ENCODE measurements around the gene NPY1R.

Gene NPY1R

DNA sequence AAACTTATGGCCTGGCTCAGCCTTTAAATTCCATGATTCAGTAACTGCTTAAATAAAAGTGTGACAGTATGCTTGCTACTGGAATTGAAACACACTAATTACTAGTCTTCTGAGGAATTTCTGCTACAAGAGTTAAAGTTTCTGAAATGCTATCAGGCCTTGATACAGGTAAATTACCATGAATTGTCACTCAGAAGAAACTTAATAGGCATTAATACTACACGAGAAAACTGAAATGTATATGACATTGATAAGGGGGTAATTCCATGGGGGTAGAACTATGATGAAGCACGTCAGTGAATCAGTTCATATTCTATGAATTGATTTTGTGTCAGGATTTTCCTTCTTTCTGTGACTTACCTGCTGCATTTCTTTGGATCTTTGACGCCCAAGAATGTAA is 3.0 kb upstream of the NPY1R start:
- H3K27ac ChIP-seq (ENCODE audit: low read depth, low read length): no peak overlapping the region
- H3K27me3 ChIP-seq (ENCODE audit: insufficient read depth, low read length): peaks cover 36% of the 10 kb centered on the region
- H3K9me3 ChIP-seq (ENCODE audit: insufficient read depth, low read depth, low read length): peaks cover 6% of the 10 kb centered on the region; the same call in 1 of the 2 replicates
- H3K4me1 ChIP-seq (ENCODE audit: insufficient read depth, low read length): no peaks in the 10 kb centered on the region
- no peak overlapping the region for H3K4me3 ChIP-seq (ENCODE audit: low read length)
- H3K36me3 ChIP-seq (ENCODE audit: insufficient read depth, low read length): no peaks in the 10 kb centered on the region
- no peak overlapping the region for H3K9ac ChIP-seq (ENCODE audit: low read depth, low read length)
- WGBS: 97% methylated on average over 3 of the region's 3 CpGs

DNA sequence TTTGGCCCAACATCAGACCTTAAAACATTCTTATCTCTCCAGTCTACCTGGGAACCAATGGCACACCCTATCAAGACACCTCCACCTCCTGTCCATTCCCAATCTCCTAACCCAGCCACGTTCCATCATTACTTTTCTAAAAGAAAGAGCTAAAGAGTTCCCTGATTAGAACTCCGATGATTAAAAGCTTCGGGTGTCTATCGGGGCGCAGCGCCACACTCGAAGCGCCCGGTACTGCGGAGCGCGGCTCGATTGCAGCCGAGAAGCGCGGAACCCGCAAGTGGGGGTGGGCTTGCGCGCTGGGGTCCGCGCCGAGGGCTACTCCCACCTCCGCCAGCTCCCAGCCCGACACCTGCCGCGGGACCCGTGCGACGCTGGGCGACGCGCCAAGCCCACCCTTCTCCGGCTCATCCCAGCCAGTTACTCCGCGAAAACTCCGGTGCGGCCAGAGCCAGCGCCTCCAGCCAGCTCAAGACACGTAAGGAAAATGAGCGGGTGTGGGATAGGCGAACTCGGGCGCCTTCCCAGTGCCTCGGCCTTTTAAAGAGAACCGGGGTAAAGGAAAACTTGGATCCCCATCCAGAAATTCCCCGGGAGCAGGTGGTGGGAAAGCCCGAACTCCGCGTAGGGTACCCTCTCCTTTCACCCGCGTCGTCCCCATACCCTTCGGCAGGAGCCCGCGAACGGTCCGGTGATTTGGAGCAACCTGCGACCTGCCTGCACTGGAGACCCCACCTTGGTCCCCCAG is 593 bp downstream of the NPY1R start:
- no peaks in the 10 kb centered on the region for H3K36me3 ChIP-seq (ENCODE audit: insufficient read depth, low read length)
- H3K27me3 ChIP-seq (ENCODE audit: insufficient read depth, low read length): peaks cover 25% of the 10 kb centered on the region
- peaks cover 6% of the 10 kb centered on the region; the same call in 1 of the 2 replicates for H3K9me3 ChIP-seq (ENCODE audit: insufficient read depth, low read depth, low read length)
- H3K9ac ChIP-seq (ENCODE audit: low read depth, low read length): peak overlapping the region; percentile 79
- 2% methylated on average over 58 of the region's 58 CpGs for WGBS
- peak overlapping the region; percentile 68 for H3K4me3 ChIP-seq (ENCODE audit: low read length)
- no peak overlapping the region for H3K27ac ChIP-seq (ENCODE audit: low read depth, low read length)
- no peaks in the 10 kb centered on the region for H3K4me1 ChIP-seq (ENCODE audit: insufficient read depth, low read length)

DNA sequence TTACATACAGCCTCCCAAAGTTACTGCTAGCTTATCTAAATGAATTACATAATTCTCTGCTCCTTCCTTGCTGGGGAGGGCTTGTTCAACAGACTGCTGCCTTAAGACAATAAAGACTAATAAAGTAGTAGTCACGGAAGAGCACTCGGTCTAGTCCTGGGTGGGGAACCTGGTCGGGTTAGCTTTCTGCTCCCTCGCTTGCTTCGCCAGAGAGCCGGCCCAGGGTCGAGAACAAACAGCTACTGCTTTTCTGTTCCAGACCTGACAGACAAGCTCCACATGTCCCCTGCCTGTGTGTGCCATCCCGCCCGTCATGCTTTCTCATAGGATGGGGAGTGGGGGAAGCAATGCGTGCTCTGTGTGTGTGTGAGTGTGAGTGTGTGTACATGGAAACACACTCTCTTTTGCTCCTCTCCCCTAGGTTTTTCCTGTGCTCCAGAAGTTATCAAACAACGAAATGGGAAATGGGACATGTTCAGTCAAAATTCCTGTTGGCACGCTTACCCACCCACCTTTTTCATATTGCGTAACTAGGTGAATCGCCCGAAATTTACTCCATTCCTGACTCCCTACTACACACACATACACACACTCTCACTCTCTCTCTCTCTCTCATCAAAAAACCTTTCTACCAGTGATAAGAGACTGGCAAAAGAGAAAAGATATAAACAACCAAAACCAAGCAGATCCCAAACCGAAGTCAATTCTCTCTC is 1.3 kb downstream of the NPY1R start:
- Histone ChIP-seq H3K9me3 (ENCODE audit: insufficient read depth, low read depth, low read length) (peaks cover 6% of the 10 kb centered on the region; the same call in 1 of the 2 replicates), H3K4me1 (ENCODE audit: insufficient read depth, low read length) (no peaks in the 10 kb centered on the region), H3K9ac (ENCODE audit: low read depth, low read length) (no peak overlapping the region), H3K27me3 (ENCODE audit: insufficient read depth, low read length) (peaks cover 25% of the 10 kb centered on the region), H3K27ac (ENCODE audit: low read depth, low read length) (no peak overlapping the region), H3K4me3 (ENCODE audit: low read length) (peak overlapping the region; percentile 68), H3K36me3 (ENCODE audit: insufficient read depth, low read length) (no peaks in the 10 kb centered on the region)
- 92% methylated on average over 16 of the region's 16 CpGs for WGBS

DNA sequence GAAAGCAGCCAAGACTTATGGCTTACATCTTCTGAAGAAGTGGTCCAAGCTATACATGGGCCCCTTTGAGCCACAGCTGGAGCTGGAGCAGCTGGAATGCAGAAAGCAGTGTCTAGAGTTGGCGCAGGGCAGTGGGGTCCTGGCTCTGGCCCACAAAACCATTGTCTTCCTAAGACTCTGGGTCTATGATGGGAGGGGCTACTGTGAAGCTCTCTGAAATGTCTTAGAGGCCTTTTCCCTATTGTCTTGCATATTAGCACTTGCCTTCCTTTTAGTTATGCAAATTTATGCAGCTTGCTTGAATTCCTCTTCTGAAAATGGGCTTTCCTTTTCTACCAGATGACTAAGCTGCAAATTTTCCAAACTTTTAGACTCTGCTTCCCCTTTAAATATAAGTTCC is 15.3 kb downstream of the NPY1R start:
- 0 out of 2 replicates have a peak, but pooled peaks cover 5% of the 10 kb centered on the region for H3K4me1 ChIP-seq (ENCODE audit: insufficient read depth, low read length)
- 0% methylated on average over 1 of the region's 1 CpG for WGBS
- H3K9ac ChIP-seq (ENCODE audit: low read depth, low read length): no peak overlapping the region
- peak overlapping the region; percentile 55; the same call in 1 of the 2 replicates for H3K27ac ChIP-seq (ENCODE audit: low read depth, low read length)
- no peaks in the 10 kb centered on the region for H3K36me3 ChIP-seq (ENCODE audit: insufficient read depth, low read length)
- no peaks in the 10 kb centered on the region for H3K27me3 ChIP-seq (ENCODE audit: insufficient read depth, low read length)
- H3K9me3 ChIP-seq (ENCODE audit: insufficient read depth, low read depth, low read length): peaks cover 25% of the 10 kb centered on the region
- no peak overlapping the region for H3K4me3 ChIP-seq (ENCODE audit: low read length)

DNA sequence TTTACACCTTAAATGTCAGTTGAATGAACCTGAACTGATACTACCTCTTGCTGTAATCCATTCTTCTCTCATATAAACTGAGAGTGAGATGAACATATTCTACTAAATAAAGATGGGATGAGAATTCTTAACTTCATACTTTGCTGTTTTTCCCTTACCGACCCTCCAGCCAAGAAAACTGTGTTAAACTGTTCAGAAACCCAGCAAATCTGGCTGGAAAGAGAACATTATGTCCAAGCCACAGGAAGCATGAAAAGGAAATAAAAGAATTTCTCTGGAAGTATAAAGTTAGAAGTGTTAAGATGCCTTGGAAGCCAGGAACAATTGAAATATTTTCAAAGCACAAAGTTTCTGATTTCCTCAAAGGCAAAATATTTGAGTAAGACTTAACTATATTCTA is 22.9 kb downstream of the NPY1R start:
- Histone ChIP-seq H3K27me3 (ENCODE audit: insufficient read depth, low read length) (no peaks in the 10 kb centered on the region), H3K27ac (ENCODE audit: low read depth, low read length) (no peak overlapping the region), H3K36me3 (ENCODE audit: insufficient read depth, low read length) (no peaks in the 10 kb centered on the region), H3K4me3 (ENCODE audit: low read length) (no peak overlapping the region), H3K9me3 (ENCODE audit: insufficient read depth, low read depth, low read length) (no peaks in the 10 kb centered on the region), H3K9ac (ENCODE audit: low read depth, low read length) (no peak overlapping the region), H3K4me1 (ENCODE audit: insufficient read depth, low read length) (no peaks in the 10 kb centered on the region)
- 88% methylated on average over 1 of the region's 1 CpG for WGBS

DNA sequence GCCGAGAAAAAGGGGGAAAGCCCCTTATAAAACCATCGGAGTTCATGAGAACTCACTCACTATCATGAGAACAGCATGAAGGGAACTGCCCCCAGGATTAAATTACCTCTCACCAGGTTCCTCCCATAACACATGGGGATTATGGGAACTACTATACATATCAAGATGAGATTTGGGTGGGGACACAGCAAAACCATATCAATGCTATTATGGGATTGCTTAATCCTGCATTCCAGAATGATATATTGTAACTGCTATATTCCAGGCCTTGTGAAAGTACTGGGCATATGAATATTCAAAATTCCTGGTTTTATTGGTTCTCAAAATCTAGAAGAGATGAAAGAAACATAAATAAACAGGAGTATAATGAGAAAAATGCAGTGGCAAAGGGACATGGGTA is 29.3 kb downstream of the NPY1R start:
- 89% methylated on average over 2 of the region's 2 CpGs for WGBS
- Histone ChIP-seq H3K4me1 (ENCODE audit: insufficient read depth, low read length) (no peaks in the 10 kb centered on the region), H3K9me3 (ENCODE audit: insufficient read depth, low read depth, low read length) (no peaks in the 10 kb centered on the region), H3K4me3 (ENCODE audit: low read length) (no peak overlapping the region), H3K9ac (ENCODE audit: low read depth, low read length) (no peak overlapping the region), H3K27me3 (ENCODE audit: insufficient read depth, low read length) (no peaks in the 10 kb centered on the region), H3K36me3 (ENCODE audit: insufficient read depth, low read length) (no peaks in the 10 kb centered on the region), H3K27ac (ENCODE audit: low read depth, low read length) (no peak overlapping the region)

DNA sequence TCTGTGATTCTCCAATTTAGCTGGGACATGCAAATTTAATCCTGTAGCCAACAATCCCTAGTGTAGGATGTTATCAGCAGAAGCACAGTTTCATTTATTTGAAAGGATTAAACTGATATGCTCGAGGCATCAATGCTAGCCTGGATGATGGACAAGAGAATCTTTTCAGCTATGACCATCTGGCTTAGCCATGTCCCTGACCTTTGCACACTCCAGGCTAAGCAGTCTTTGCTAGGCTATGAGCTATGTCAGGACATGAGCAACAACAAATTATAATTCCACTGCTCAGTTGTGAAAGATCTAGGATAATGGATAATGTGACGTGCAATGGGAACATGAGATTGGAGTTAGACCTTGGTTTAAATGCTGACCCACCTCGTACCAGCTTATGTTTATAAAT is 32.0 kb downstream of the NPY1R start:
- Histone ChIP-seq H3K27ac (ENCODE audit: low read depth, low read length) (no peak overlapping the region), H3K4me1 (ENCODE audit: insufficient read depth, low read length) (no peaks in the 10 kb centered on the region), H3K36me3 (ENCODE audit: insufficient read depth, low read length) (no peaks in the 10 kb centered on the region), H3K4me3 (ENCODE audit: low read length) (no peak overlapping the region), H3K9me3 (ENCODE audit: insufficient read depth, low read depth, low read length) (no peaks in the 10 kb centered on the region), H3K9ac (ENCODE audit: low read depth, low read length) (no peak overlapping the region), H3K27me3 (ENCODE audit: insufficient read depth, low read length) (no peaks in the 10 kb centered on the region)
- 95% methylated on average over 3 of the region's 3 CpGs for WGBS

DNA sequence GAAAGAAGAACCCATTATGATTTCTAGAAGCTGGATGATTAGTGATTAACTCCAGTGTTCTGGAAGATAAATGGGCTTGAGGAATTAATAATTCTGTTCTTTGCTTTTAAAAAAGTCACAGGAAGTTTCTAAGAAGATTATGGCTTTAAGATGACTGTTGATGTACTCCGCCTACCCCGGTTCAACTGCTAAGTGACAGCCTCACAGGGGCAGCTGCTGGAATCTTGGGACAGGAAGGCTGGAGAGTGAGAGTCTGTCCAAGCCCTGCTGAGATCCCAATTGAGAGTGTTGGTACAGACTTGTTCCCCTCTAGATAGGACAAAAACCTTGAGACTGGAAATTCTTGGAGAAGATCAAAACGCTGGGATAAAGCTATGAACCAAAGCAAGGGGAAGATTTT is 37.3 kb downstream of the NPY1R start:
- H3K9ac ChIP-seq (ENCODE audit: low read depth, low read length): no peak overlapping the region
- H3K36me3 ChIP-seq (ENCODE audit: insufficient read depth, low read length): no peaks in the 10 kb centered on the region
- H3K27ac ChIP-seq (ENCODE audit: low read depth, low read length): no peak overlapping the region
- no peak overlapping the region for H3K4me3 ChIP-seq (ENCODE audit: low read length)
- WGBS: 90% methylated on average over 3 of the region's 3 CpGs
- no peaks in the 10 kb centered on the region for H3K9me3 ChIP-seq (ENCODE audit: insufficient read depth, low read depth, low read length)
- H3K4me1 ChIP-seq (ENCODE audit: insufficient read depth, low read length): no peaks in the 10 kb centered on the region
- H3K27me3 ChIP-seq (ENCODE audit: insufficient read depth, low read length): no peaks in the 10 kb centered on the region

DNA sequence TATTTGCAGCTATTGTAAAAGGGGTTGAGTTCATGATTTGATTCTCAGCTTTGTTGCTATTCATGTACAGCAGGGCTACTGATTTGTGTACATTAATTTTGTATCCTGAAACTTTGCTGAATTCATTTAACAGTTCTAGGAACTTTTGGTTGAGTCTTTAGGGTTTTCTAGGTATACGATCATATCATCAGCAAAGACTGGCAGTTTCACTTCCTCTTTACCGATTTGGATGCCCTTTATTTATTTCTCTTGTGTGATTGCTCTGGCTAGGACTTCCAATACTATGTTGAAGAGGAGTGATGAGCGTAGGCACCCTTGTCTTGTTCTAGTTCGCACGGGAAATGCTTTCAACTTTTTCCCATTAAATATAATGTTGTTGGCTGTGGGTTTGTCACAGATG is 48.1 kb downstream of the NPY1R start:
- Histone ChIP-seq H3K4me1 (ENCODE audit: insufficient read depth, low read length) (no peaks in the 10 kb centered on the region), H3K27me3 (ENCODE audit: insufficient read depth, low read length) (no peaks in the 10 kb centered on the region), H3K9ac (ENCODE audit: low read depth, low read length) (no peak overlapping the region), H3K4me3 (ENCODE audit: low read length) (no peak overlapping the region), H3K9me3 (ENCODE audit: insufficient read depth, low read depth, low read length) (no peaks in the 10 kb centered on the region), H3K36me3 (ENCODE audit: insufficient read depth, low read length) (no peaks in the 10 kb centered on the region), H3K27ac (ENCODE audit: low read depth, low read length) (no peak overlapping the region)
- WGBS: 95% methylated on average over 5 of the region's 5 CpGs

DNA sequence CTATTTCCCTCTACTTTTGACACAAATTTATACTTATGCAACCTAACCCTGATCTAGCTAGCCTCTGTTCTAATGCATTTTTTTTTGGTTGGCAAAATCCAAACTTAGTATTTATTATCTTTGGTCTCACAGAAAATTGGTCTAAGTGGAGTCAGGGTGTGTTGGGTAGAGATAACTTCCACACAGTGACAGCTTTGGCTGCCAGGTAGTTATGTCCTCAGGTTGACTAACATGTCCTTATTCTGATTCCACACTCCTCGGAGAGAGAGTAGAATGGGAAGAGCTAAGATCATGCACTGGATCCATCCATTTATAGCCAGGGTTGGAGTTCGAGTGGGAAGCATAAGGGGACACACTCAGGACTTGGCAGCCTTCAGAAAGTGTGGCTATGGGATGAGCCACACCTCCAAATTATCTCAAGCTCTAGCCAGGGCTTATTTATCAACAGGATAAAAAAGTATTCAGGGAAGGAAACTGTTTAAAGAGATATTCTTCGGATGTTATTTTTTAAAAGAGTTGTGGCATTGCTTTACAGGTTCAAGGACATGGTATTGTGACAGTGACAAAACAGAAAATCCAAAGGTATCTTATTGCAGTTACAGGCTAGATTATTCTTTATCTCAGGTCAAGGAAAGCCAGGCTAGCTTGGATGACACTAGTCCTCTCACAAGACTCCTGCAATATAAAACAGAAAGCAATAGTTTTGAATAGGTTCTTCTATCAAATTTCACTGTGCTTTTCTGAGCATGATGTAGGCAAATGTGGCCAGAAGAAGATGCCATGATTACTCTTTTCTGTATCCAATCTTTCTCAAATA is 51.5 kb downstream of the NPY1R start:
- Histone ChIP-seq H3K36me3 (ENCODE audit: insufficient read depth, low read length) (no peaks in the 10 kb centered on the region), H3K27me3 (ENCODE audit: insufficient read depth, low read length) (no peaks in the 10 kb centered on the region), H3K9me3 (ENCODE audit: insufficient read depth, low read depth, low read length) (no peaks in the 10 kb centered on the region), H3K27ac (ENCODE audit: low read depth, low read length) (no peak overlapping the region), H3K9ac (ENCODE audit: low read depth, low read length) (no peak overlapping the region), H3K4me3 (ENCODE audit: low read length) (no peak overlapping the region), H3K4me1 (ENCODE audit: insufficient read depth, low read length) (no peaks in the 10 kb centered on the region)
- WGBS: 93% methylated on average over 2 of the region's 3 CpGs

DNA sequence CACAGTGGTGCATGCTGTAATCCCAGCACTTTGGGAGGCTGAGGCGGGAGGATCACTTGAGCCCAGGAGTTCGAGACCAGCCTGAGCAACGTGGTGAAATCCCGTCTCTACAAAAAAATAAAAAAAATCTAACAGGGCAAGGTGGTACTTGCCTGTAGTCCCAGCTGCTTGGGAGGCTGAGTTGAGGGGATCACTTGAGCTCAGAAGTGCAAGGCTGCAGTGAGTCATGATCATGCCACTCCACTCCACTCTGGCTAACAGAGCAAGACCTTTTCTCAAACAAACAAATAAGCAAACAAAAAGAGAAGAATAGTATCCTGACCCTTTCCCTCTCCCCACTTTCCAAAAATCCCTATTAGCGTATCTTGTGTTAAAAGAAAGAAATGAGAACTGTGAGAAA is 52.7 kb downstream of the NPY1R start:
- Histone ChIP-seq H3K9ac (ENCODE audit: low read depth, low read length) (no peak overlapping the region), H3K36me3 (ENCODE audit: insufficient read depth, low read length) (no peaks in the 10 kb centered on the region), H3K9me3 (ENCODE audit: insufficient read depth, low read depth, low read length) (no peaks in the 10 kb centered on the region), H3K4me3 (ENCODE audit: low read length) (no peak overlapping the region), H3K27me3 (ENCODE audit: insufficient read depth, low read length) (no peaks in the 10 kb centered on the region), H3K4me1 (ENCODE audit: insufficient read depth, low read length) (no peaks in the 10 kb centered on the region), H3K27ac (ENCODE audit: low read depth, low read length) (no peak overlapping the region)
- WGBS: 90% methylated on average over 4 of the region's 5 CpGs

Measured in HUES64 (cell line).